ENCODE measurements around the gene ARHGEF17.

The ARHGEF17 gene

DNA sequence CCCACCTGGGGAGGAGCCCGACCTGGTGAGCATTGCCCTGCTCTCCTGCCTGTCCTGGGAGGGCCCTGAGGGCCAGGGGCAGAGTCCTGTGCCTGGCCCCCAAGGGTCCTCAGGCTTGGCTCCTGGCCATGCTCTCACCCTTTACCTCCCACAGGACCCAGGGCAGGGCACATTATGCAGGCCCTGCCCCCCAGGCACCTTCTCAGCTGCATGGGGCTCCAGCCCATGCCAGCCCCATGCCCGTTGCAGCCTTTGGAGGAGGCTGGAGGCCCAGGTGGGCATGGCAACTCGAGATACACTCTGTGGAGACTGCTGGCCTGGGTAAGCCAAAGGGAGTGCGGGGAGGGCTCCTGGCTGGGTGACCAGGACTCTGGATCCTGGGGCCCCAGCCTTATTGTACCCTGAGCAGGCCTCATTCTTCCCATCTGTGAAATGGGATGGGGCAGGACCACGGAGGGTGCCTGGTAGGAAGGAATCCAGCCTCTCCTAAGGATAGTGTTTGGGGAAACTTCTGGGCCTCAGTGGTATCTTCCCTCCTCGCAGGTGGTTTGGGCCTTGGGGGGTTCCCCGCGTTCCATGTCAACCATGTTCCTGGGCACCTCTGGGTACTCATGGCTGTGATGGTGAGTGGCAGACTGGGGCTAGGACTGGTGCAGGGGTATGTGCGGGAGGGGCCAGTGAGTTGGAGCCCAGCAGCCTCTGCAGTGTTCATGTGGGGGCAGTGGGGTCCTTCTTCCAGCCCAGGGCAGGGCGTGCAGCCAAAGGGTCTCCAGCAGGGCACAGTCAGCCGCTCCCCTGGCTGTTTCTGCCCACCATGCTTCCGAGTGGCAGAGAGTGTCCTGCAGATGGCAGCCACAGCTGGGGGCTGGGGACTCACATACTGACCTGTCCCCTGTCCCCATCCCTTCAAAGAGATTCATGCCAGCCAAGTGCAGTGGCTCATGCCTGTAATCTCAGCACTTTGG, 82.8 kb downstream of the ARHGEF17 start:
- no peak overlapping the region for H3K27ac Mint-ChIP-seq
- no peaks in the 10 kb centered on the region for H3K27me3 Mint-ChIP-seq (ENCODE audit: low read depth)
- H3K4me3 Mint-ChIP-seq, result no peak overlapping the region
- peaks cover 25% of the 10 kb centered on the region for H3K4me1 Mint-ChIP-seq (ENCODE audit: low read depth)
- no peak for DNase-seq (ENCODE audit: low spot score)
- peaks cover 6% of the 10 kb centered on the region for H3K36me3 Mint-ChIP-seq (ENCODE audit: low read depth)
- H3K9me3 Mint-ChIP-seq, result no peaks in the 10 kb centered on the region

DNA sequence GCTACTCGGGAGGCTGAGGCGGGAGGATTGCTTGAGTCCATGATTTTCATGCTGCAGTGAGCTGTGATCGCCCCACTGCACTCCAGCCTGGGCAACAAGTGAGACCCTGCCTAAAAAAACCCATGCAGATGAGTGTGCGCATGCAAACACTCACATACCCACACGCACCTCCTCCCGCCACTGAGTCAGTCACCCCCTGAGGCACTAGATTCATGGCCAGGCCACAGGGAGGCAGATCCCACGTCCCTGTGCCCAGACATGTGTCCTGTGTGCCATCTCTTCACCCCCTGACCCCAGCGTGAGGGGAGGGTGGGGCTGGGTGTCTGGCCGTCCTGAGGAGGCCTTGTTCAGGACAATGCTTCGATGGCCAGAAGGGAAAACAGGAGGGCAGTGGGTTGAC, 83.6 kb downstream of the ARHGEF17 start:
- Mint-ChIP-seq H3K27me3 (ENCODE audit: low read depth) (no peaks in the 10 kb centered on the region), H3K9me3 (no peaks in the 10 kb centered on the region), H3K36me3 (ENCODE audit: low read depth) (peaks cover 12% of the 10 kb centered on the region), H3K4me1 (ENCODE audit: low read depth) (peaks cover 18% of the 10 kb centered on the region), H3K27ac (no peak overlapping the region), H3K4me3 (no peak overlapping the region)
- DNase-seq (ENCODE audit: low spot score), result no peak

DNA sequence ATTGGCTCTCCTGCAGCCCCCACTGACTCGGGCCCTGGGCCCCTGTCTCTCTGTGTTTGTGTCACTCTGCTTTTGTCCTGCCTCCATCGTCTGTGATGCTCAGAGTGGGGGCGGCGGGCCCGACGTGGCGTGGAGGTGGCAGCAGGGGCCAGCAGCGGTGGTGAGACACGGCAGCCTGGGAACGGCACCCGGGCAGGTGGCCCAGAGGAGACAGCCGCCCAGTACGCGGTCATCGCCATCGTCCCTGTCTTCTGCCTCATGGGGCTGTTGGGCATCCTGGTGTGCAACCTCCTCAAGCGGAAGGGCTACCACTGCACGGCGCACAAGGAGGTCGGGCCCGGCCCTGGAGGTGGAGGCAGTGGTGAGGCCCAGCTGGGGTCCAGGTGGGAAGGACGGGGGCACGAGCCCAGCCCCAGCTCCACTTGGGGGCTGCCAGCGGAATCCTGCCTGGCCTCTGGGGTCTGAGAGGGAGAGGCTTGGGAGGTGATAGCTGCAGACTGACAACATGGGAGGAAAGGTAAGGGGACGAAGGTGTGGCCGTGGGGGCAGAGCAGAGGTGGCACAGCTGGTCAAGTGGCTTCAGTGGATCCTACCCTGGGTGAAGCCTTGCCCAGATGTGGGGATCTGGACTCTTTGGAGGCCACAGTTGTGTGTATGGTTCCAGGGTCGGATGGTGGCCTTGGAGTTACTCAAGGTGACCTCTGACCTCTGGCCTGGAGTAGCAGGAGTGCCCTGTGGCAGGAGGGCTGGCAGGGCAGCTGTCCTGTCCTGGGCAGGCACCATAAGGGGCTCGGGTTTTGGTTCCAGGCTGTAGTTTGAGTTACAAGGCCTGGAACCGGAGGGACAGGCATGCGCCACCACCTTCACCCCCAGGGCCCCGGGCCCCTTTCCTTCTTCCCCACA, 84.3 kb downstream of the ARHGEF17 start:
- Mint-ChIP-seq H3K4me1 (ENCODE audit: low read depth) (peaks cover 12% of the 10 kb centered on the region), H3K27me3 (ENCODE audit: low read depth) (no peaks in the 10 kb centered on the region), H3K36me3 (ENCODE audit: low read depth) (peaks cover 14% of the 10 kb centered on the region), H3K9me3 (no peaks in the 10 kb centered on the region), H3K27ac (no peak overlapping the region), H3K4me3 (no peak overlapping the region)
- no peak for DNase-seq (ENCODE audit: low spot score)

GRCh38 chr11:73393011-73393380, 84.9 kb downstream of the ARHGEF17 start:
- H3K4me1 Mint-ChIP-seq (ENCODE audit: low read depth), result peaks cover 11% of the 10 kb centered on the region
- H3K4me3 Mint-ChIP-seq, result no peak overlapping the region
- DNase-seq (ENCODE audit: low spot score), result no peak
- no peaks in the 10 kb centered on the region for H3K27me3 Mint-ChIP-seq (ENCODE audit: low read depth)
- no peak overlapping the region for H3K27ac Mint-ChIP-seq
- H3K36me3 Mint-ChIP-seq (ENCODE audit: low read depth), result peaks cover 19% of the 10 kb centered on the region
- H3K9me3 Mint-ChIP-seq, result no peaks in the 10 kb centered on the region

DNA sequence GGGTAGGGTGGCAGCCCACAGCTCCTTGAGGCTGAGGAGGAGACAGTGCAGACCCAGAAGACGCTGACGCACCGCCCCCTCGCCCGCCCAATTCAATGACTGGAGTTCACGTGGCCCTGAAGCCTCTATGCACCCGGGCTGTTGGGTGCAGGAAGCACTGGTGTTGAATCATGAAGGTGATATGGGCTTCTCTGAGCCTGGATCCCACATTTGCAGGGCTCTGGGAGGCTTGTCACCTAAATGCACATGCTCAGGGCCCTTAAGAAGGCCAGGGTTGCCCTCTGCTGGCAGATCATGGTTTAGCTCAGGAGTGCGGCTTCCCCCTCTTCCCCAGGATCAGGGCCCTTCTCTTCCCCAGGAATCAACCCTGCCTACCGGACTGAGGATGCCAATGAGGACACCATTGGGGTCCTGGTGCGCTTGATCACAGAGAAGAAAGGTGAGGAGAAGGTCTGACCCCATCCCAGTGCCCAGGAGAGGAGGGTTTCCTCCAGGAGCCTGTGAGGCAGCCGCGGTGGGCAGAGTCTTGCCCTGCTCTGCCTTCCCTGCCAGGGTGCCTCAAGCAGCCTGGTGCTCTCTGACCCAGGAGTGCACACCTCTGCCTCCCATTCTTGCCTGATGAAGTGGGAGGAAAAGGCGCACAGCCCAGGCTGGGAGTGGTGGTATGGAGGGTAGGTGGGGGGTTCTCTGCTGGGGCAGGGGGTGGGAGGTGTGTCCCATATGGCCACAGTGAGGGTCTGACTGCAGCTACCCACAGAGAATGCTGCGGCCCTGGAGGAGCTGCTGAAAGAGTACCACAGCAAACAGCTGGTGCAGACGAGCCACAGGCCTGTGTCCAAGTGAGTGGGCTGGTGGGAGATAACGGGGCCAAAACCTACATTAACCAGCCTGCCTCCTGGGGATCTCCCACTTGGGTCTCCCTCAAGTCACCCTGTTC, 85.7 kb downstream of the ARHGEF17 start:
- no peaks in the 10 kb centered on the region for H3K27me3 Mint-ChIP-seq (ENCODE audit: low read depth)
- peaks cover 16% of the 10 kb centered on the region for H3K36me3 Mint-ChIP-seq (ENCODE audit: low read depth)
- H3K4me3 Mint-ChIP-seq, result no peak overlapping the region
- no peaks in the 10 kb centered on the region for H3K9me3 Mint-ChIP-seq
- no peak overlapping the region for H3K27ac Mint-ChIP-seq
- peak; percentile 33 for DNase-seq (ENCODE audit: low spot score)
- peaks cover 7% of the 10 kb centered on the region for H3K4me1 Mint-ChIP-seq (ENCODE audit: low read depth)

GRCh38 chr11:73394416-73395296, 86.6 kb downstream of the ARHGEF17 start:
- Mint-ChIP-seq H3K9me3 (no peaks in the 10 kb centered on the region), H3K36me3 (ENCODE audit: low read depth) (peaks cover 14% of the 10 kb centered on the region), H3K4me3 (no peak overlapping the region), H3K27me3 (ENCODE audit: low read depth) (no peaks in the 10 kb centered on the region), H3K4me1 (ENCODE audit: low read depth) (peaks cover 9% of the 10 kb centered on the region), H3K27ac (no peak overlapping the region)
- no peak for DNase-seq (ENCODE audit: low spot score)

DNA sequence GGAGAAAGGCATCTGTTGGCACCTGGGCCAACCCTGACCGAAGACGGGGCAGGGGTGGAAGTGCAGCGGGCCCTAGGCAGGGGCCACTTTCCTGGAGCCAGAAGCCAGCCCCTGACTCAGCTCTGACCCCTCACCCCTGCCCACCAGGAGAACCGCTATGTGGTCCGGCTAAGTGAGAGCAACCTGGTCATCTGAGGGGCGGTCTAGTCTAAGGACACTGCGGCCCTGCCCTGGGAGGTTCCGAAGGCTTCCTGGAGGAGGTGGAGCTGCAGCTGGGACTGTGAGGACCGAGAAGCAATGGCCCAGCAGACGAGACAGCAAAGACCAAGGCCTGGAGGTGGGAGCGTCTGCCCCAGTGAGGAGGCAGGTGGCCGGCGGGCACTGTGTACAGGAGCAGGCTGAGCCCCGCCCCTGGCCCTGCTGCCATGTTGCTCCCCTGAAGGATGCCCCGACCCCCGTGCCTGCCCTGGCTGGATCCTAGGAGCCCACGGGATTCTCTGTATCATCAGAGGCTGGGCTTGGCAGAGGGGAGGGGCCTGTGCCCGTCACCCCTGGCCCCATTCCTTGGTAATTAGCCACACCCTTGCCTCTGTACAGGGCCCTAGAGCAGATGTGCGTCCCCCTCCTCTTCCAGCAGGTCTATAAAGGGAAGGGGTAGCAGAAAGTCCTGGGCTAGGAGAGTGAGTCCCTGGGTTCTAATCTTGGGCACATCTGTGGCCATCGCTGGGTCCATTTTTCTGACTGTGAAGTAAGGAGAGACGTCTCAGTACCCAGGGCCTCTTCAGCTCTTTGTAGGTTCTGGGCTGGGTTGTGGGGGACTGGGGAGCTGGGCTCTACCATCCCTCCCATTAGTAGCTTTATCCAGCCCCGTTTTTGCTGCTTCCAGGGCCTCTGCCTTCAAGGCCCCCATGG, 87.5 kb downstream of the ARHGEF17 start:
- H3K4me1 Mint-ChIP-seq (ENCODE audit: low read depth), result peaks cover 5% of the 10 kb centered on the region
- H3K27ac Mint-ChIP-seq, result no peak overlapping the region
- H3K36me3 Mint-ChIP-seq (ENCODE audit: low read depth), result peaks cover 14% of the 10 kb centered on the region
- DNase-seq (ENCODE audit: low spot score), result no peak
- no peaks in the 10 kb centered on the region for H3K27me3 Mint-ChIP-seq (ENCODE audit: low read depth)
- H3K4me3 Mint-ChIP-seq, result no peak overlapping the region
- H3K9me3 Mint-ChIP-seq, result no peaks in the 10 kb centered on the region

- Mint-ChIP-seq H3K36me3 (ENCODE audit: low read depth) (peaks cover 14% of the 10 kb centered on the region), H3K4me1 (ENCODE audit: low read depth) (peaks cover 5% of the 10 kb centered on the region)
- no peak for DNase-seq (ENCODE audit: low spot score)
Measured at GRCh38 chr11:73396251-73396930, 88.3 kb downstream of the ARHGEF17 start.

DNA sequence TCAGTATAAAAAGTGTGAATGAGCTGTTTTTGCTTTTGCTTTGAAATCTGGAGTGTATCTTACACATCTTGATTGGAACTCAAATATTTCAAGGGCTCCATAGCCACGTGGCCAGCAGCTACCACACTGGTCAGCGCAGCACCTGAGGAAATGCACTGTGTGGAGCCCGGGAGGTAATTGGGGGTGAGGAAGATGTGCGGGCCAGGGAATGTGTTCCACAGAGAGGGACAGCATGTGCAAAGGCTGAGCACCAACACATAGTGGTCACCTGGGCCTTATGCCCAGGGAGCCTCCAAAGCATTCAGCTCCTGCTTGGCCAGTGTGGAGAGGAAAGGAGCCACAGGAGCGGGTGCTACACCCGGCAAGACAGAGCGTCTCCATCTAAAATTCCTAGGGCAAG, 88.9 kb downstream of the ARHGEF17 start:
- H3K27ac Mint-ChIP-seq, result no peak overlapping the region
- no peaks in the 10 kb centered on the region for H3K27me3 Mint-ChIP-seq (ENCODE audit: low read depth)
- no peaks in the 10 kb centered on the region for H3K9me3 Mint-ChIP-seq
- no peak overlapping the region for H3K4me3 Mint-ChIP-seq
- H3K4me1 Mint-ChIP-seq (ENCODE audit: low read depth), result peaks cover 5% of the 10 kb centered on the region
- H3K36me3 Mint-ChIP-seq (ENCODE audit: low read depth), result peaks cover 14% of the 10 kb centered on the region
- DNase-seq (ENCODE audit: low spot score), result no peak

More at GRCh38 chr11:73396251-73396930, 88.3 kb downstream of the ARHGEF17 start:
- H3K9me3 Mint-ChIP-seq, result no peaks in the 10 kb centered on the region
- H3K27ac Mint-ChIP-seq, result peak overlapping the region; percentile 52
- no peaks in the 10 kb centered on the region for H3K27me3 Mint-ChIP-seq (ENCODE audit: low read depth)
- no peak overlapping the region for H3K4me3 Mint-ChIP-seq

- H3K27me3 Mint-ChIP-seq (ENCODE audit: low read depth), result no peaks in the 10 kb centered on the region
- H3K36me3 Mint-ChIP-seq (ENCODE audit: low read depth), result peaks cover 14% of the 10 kb centered on the region
- peaks cover 5% of the 10 kb centered on the region for H3K4me1 Mint-ChIP-seq (ENCODE audit: low read depth)
- no peaks in the 10 kb centered on the region for H3K9me3 Mint-ChIP-seq
- no peak for DNase-seq (ENCODE audit: low spot score)
- H3K27ac Mint-ChIP-seq, result peak overlapping the region; percentile 35
- H3K4me3 Mint-ChIP-seq, result no peak overlapping the region
Measured at GRCh38 chr11:73397468-73398131, 89.5 kb downstream of the ARHGEF17 start.

GRCh38 chr11:73398132-73398526, 90.1 kb downstream of the ARHGEF17 start:
- Mint-ChIP-seq H3K4me1 (ENCODE audit: low read depth) (peaks cover 5% of the 10 kb centered on the region), H3K4me3 (no peak overlapping the region), H3K27ac (peak overlapping the region; percentile 35), H3K27me3 (ENCODE audit: low read depth) (no peaks in the 10 kb centered on the region), H3K9me3 (no peaks in the 10 kb centered on the region), H3K36me3 (ENCODE audit: low read depth) (peaks cover 14% of the 10 kb centered on the region)
- DNase-seq (ENCODE audit: low spot score), result no peak
